HG03342 (cell line): Measurements from ENCODE around the gene PTPRR.

ENCODE experiments used
- ATAC-seq: cut with Tn5 transposase; IDR thresholded peaks from one replicate; pipeline ENCODE4 v1.9.1; 2021; ENCODE audit warnings: mild to moderate bottlenecking, moderate library complexity; ENCODE audit not compliant: unreplicated experiment

The PTPRR gene

DNA sequence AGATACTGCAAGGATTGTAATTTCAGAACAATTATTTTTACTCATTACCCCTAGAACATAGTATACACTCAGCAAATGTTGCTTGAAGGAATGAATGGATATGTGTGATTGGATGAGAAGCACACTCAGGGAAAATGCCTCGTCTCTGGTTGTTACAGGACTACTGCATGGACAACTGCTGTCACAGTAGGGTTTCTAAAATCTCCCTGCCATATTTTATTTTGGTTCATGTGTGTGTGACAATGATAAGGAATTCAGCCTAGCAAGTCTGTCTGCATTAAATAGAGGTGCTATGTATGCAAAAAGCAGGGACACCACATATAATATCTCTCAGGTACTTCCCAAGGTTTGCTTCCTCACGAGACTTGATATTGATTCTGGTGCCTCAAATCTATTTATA, 1.4 kb downstream of the PTPRR start:
- ATAC-seq = no peak

DNA sequence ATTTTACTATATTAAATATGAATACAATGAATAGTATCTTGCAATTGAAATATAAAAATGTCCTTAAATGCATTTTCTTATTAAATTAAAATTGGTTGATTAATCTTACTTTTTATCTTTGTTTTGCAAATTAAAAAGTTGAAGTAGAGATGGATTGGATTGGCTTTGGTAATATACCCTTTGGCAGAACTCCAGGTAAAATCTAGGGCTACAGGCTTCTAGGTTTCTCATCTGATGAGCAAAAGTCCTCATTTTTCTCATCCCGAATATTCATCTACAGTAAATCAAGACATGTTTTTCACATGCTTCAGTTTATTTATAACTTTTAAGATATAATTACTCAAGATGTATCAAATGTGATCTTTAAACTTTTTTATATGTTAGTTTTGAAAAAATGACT, 2.2 kb downstream of the PTPRR start:
- no peak for ATAC-seq

DNA sequence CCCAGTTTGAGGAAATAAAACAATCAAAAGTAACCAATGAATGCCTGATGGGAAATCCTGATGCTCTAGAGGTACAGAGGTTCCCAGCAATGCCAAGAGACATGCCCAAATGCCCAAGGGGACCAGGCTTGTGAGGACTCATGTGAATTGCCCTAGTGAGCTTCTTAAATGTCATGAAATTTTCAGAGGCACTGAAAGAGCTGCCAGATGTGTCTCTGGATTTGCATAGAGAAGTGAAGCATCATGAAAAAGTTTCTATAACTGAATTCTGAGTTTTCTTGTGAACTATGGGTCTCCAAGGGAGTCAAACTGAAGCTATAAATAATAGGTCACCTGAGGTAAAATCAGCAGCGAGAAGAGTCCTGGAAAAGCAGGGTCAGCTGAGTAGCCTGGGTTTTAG, 9.9 kb downstream of the PTPRR start:
- ATAC-seq = no peak

DNA sequence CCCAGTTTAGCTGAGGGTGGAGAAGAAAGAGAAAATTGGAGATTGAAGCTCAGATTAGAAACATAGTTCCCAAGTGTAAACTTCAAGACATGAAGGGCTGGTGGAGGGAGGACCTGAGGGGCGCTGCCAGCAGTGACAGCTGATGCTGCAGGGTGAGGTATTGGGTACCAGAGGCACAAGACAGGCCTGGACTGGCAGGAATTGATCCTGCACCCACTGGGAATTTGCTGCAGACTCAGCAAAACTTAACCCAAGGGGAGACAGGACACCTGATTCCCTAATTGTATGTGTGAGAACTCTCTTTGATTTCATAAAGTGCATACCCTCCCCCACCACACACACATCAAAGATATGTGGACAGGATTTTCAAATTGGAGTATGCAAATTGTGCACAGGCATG, 11.6 kb downstream of the PTPRR start:
- no peak for ATAC-seq

DNA sequence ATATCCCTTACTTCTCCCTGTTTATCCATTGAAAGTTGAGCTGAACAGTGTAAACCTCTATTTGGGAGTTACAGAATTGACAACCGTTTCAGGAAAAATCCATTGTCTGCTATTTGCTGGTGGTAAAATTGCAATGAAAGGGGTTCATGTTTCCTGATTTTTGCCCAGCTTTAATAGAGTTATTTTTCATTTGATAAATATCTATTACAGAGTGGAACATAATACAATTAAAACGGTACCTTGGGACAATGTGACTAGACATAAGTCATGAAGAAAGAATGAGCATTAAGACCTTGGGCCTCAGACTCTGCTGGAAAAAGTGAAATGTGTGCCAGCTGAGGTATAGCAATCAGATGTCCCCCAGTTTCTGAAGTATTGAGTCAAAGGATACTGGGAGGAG, 13.1 kb downstream of the PTPRR start:
- ATAC-seq = no peak

DNA sequence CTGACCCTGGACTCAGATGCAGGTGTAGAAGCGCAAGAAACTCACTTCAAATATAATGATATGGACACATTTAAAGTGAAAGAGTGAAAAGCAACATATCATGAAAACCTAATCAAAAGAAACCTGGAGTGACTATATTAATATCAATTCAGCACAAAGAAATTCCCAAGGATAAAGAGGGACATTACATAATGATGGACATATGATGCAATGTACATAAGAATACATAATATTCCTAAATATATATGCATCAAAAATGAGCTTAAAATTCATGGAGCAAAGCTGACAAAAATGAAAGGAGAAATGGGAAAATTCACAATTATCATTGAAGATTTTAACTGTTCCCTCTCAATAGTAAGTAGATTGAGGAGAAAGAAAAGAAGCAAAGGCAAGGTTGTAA, 24.6 kb downstream of the PTPRR start:
- ATAC-seq = no peak

DNA sequence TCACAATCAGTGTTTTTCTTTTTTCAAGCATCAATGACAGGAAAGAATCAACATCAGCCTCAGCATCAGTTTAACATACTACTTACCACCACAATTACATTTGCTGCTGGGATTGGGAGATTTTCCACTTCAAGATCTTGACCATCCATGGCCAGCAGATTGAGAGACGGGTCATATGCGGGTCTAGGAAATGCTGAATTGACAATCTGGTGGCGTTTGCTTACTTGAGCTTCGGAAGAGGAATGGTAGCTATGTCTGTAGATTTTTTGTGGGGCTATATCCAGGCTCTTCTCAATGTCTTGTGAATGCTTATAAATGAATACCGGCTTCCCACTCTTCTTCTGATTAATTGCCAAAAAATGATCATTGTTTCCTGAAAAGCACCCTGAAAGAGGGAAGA, 27.9 kb downstream of the PTPRR start:
- ATAC-seq = no peak

DNA sequence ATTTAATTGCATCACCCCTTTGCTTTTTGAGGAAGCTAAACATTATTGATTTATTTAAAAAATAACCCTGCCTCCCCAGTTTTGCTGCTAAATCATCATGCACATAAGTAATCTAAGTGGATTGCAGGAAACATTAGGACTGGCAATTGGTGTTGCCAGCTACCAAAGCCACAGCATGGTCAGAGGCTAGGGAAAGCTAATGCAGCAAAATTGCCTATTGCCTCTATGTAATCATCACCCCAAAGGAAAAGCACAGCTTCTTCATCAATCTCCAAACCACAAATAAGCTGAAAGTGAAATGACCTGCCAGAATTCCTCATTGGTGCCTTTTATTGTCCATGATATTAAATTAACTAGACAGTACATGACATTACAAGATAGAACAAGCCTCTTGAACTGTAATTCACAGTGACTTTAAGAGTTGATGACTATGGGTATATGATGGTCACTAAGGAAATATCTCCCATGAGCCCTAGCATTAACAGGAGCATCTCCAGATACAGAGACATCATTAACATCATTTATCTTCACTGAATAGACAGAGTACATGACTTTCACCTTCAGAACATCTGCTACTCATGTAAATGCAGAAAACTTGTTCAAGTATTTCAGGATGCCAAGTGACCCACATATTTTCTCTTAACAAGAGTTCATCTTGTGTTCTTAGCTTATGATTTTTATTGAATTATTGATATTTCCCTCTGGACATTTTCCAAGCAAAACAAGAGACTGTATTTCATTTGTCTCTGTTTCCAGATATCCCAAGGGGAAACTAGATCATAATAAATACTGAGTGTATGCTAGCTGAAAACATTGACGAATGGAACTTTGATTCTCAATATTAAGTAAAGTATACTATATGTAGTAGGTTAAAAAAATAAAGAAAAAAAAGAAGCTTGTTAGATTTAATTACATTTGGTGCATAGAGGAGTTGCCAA, 29.4 kb downstream of the PTPRR start:
- no peak for ATAC-seq

DNA sequence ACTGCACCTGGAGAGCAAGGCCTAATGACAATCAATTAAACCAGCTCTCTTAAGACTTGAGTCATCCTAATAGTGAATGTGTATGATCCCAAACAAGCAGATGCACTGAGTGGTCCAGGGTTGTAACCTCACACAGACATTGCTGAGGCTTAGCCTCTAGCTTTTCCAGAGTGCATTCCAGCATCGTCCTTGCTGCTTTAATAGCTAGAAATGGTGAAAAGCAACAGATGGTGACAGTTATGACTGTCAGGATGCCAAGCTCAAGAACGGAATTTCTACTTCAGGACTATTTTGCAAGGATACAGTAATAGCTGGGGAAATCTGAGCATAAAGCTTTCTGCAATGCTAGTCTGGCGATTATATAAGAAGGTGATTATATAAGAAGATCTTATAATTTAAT, 34.6 kb downstream of the PTPRR start:
- ATAC-seq = no peak

DNA sequence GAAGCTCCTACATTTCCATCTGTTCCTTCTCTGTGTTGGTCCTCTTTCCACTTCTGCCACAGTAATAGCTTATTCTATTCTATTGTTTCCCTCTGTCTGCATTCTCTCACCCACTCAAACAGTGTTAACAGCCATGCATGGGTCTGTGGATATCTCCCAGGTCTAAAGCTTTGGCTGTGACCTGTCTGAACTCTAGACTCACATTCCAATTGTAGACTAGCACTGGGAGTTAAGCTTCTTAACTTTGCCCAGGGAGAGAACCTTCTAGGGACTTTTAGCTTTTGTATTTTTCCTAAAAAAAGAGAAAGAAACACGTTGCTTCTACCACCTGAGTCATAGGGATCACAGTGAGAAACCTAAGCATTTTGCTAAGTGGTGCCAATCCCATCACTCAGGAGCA, 36.7 kb downstream of the PTPRR start:
- ATAC-seq = no peak

DNA sequence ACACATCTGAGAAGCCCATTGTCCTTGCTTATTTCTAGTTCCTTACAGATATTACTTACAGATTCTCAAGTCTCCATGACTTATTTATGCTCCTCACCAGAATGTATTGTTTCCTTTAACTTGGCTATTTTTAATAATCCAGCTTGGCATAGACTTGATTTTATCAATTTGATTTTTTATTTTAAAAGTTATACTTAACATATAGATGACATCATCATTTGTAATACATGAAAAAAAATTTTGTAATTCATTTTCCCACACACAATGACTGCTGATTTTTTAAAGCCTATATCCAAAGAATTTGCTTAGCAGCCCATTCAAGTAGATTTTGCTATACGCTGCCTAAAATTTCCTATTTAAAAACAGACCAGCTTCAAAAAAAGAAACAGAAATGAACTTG, 39.8 kb downstream of the PTPRR start:
- no peak for ATAC-seq

DNA sequence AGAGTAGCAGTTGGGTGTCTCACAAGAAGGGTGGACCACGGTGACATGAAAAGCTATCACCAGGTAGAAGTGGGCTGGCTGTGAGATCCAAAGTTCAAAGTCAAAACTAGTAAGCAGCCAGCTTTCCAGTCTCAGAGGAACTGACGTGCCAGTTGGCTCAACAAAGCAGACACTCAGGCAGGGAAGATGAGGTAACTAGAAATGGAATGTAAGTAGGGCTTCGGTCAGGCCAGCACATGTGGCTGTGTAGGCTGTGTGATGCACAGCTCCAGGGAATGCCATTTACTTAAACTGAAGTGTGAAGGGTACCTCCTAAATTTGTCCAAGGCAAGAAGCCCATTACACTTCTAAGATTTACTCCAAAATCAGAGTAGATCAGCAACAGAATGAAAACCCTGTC, 43.6 kb downstream of the PTPRR start:
- no peak for ATAC-seq

DNA sequence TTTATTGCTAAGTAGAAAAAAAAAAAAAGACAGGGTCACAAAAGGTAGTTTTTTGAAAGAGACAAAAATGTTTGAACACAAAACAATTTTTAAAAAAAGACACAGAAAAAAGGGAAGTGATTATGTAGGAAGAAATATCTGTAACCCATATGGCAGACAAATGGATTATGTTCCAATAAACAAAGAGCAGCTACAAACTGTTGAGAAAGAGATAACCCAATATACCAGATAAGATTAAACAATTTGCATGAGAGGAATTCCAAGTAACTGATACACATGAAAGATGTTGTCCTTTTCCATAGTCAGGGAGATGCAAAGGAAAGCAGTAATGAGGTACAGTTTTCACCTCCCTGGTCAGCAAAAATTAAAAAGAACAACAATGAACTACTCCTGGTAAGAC, 44.9 kb downstream of the PTPRR start:
- no peak for ATAC-seq

DNA sequence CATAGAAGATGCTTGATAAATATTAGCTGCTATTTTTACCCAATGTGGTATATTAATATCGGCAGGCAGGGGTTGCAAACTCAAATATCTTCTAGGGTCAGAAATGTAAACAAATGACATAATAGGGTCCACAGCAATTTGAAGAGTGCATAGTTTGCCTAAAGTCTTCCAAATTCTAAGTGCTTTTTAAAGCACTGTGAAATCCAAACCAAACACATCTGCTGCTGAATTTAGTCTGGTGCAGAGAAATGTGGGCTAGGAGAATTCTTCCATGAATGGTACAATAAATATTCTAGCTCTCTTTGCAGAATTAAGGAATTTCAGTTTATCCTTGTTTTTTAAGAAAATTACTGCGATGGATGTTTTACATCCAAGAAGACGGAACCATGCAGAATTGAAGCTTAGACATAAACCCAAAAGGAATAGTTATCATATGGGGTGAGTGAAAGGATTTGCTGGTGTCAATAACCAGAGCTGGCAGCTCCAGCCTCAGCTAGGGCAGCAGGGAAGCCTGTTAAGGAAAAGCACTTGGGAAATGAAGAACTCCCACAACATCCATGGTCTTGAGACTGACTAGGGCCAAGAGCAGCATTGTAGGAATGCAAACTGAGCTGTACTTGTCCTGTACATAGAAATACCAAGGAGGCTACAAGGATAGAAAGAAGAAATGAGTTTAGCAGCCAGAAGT, 65.5 kb downstream of the PTPRR start:
- ATAC-seq = no peak

DNA sequence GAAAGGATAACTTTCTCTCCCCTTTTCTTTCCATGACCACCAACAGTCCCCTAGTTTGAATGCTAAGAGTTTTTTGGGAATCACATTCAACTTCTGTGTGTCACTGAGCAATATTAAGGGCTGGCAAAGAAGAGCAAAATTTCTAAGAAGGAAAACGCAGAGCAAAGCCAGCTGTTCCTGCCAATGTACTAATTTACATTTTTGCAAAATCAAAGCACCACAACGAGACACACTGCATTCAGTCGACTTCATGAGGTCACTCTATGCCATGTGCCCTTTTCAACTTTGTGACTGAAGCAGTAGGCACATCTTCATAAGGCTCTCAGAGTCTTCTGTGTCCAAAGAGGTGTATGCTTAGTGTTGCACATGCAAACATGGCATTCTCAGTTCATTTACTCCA, 66.4 kb downstream of the PTPRR start:
- no peak for ATAC-seq

DNA sequence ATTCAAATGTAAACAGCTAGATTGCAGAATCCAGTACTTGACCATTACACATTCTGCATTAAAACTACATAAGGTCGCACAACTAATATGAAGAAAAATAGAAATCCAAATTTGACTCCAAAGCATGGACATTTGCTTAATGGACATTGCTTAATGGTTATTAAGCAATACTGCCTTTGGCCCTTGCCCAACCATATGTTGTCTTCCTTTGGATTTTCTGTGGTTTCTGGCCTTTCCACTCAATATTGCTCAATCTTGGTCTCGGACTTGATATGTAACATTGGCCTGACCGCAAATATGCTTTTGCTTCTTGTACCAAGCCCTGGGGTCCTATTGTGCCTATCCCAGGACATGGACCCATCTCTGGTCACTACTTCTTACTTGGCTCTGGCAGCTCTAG, 67.2 kb downstream of the PTPRR start:
- no peak for ATAC-seq

DNA sequence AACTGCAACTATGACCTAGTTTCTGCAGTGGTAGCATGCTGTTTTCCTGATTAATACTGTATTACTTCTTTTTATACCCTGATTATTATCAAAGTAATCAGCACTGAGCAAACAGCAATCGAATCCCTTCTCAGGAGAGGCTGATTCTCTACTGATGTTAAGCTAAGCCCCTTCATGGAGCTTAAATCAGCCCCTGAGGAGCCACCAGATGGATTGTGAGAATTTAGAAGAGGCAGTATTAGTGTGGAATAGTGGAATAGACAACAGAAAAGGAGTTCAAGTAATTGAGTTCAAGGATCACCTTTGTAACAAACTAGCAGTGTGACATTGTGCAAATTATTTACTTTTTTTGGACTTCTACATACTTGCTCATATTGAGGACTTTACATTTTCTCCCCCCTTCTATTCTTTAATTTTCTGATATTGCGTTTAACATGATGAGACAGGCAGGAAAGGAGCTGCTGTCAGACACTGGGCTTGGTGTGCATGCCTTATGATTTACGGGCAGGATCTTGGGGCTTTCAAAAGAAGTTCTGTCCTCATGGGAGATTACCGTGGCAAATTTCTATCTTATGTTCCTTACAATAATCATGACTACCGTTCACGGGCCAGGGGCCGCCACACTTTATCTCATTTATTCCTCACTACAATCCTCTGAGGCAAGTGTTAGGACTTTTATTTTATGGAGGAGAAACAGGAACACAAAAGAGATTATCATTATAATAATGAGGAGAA, 68.0 kb downstream of the PTPRR start:
- ATAC-seq = no peak

DNA sequence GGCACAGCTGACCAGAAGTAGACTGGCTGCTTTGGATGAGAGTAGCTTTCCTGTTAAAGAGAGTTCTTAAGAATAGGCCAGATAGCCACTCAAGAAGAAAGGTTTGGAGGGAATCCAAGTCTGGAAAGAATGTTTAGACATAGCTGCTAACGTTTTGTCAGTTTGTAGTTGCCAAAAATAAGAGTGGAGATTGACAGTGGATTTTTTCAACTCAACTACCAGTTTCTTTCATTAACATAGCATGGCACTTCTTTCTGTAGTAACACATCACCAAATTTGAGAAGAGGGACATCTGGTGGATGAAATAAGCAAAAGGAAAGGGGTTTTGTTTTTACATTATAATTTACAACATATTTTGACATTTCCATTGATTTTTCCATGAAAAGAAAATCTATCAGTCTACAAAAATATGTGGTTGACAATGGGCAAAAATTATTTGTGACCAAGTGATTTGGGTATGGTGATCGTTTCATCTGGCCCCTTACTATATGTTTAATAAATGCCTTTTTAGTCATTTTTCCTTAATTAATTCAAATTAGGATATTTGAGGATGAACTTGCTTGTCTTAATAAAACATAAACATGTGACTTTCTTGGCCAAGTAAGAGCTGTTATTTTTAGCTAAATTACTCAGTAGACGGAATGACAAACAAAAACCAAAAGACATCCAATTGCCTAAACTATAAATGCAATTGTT, 71.1 kb downstream of the PTPRR start:
- no peak for ATAC-seq

DNA sequence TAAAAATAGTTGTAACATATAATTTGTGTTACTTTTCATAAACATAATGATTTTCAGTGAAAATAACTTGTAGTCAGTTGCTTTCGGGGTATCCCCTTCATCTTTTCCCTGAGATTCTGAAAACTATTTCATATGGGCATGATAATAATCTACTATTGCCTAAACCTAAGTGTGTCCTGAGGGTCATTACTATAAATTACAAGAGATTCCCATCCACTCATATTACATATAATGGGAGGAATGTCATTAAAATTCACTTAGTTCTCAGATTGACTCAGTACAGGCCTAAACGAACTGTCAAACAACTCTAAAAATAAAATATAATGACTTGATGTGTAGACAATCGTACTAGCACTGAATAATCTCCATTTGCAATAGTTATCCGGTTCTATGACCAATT, 72.7 kb downstream of the PTPRR start:
- ATAC-seq = no peak

DNA sequence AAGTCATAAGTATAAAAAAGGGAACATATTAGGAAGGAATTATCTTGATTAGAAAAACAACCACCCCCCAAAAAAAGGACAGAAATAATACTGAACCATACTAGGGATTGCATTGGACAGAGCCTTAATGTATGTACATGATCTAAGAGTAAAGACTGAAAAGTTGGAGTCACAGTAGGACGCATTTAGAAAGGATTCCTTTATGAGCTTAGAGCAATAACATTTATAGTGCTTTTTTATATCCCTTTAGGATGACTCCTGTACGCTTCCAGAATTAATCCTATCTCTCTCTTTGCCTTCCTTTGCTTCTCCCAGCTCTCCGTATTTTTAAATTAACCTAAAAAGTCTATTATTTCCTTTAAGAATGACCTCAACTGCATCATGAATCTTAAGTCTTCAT, 75.3 kb downstream of the PTPRR start:
- no peak for ATAC-seq

DNA sequence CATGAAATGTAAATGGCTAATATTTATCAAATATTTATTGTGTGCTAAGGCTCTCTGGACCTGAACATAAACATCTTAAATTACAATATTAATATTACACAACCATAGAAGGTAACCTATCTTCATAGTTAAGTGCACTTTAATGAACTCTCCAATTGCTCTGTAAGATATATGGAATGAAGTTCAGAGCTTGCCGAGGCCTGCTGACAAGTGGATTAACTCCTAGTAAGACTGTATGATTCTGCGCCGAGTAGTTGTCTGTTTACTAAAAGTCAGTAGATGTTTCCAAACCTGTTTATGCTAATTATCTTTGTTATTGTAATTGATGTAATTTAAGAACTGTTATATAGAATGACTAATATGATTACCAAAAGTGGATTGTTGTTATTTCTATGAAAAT, 77.2 kb downstream of the PTPRR start:
- no peak for ATAC-seq
